Measurements from ENCODE around the gene APP.
A peak's percentile ranks its signal among the peaks of the same experiment; 100 is the strongest.

Gene APP

GRCh38 chr21:26170471-26171257 is at the start of gene APP:
Gene APP, minus strand, starts transcription at chr21:26170770. Its CDS starts 150 bp downstream, at chr21:26170620.
- DNase-seq (ENCODE audit: low spot score) (peak; percentile 94), FAIRE-seq (no peak)

GRCh38 chr21:26212220-26212619 is 41.6 kb upstream of the APP start:
- FAIRE-seq (no peak), DNase-seq (ENCODE audit: low spot score) (no peak)

DNA sequence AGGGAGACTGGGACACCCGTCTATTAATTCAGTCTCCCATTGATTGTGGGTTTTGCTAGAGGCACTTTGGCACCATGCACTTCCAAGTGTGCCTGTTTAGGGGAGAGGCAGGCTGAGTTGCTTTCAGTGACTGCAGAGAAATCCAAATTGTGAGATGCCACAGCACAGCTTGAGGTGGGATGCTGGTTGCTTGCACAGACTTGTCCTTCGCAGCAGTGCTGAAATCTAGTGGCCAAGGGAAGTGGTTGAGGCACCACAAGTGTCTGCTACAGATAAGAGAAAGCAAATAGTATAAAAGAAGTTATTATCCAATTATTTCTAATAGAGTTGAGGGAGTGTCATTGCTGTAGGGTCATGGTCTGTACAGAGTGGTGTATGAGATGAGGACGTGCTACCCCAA is 40.0 kb upstream of the APP start:
- DNase-seq (ENCODE audit: low spot score), result no peak
- no peak for FAIRE-seq

GRCh38 chr21:26207021-26207420 is 36.5 kb upstream of the APP start:
- no peak for DNase-seq (ENCODE audit: low spot score)
- no peak for FAIRE-seq

- DNase-seq (ENCODE audit: low spot score), result no peak
These were observed 28.9 kb upstream of the APP start for GRCh38 chr21:26199456-26199855.

DNA sequence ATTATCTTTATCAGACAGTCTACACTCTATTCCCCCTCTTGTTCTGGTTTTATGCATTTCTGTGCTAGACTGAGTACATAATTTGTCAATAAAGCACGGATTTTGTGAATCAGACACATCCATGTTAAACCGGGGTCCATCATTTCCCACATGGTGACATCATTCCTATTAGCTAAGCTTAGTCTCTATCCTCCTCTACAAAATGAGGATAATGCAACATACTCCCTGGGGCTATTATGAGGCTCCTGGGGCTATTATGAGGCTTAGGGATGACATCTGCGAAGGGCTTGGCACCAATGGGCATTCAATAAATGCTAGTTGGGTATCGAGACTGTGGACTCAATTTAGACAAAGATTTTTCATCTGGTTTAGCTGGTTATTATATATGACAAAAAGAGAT is 25.1 kb upstream of the APP start:
- FAIRE-seq (no peak), DNase-seq (ENCODE audit: low spot score) (no peak)

More at GRCh38 chr21:26199456-26199855, 28.9 kb upstream of the APP start:
- FAIRE-seq, result no peak

DNA sequence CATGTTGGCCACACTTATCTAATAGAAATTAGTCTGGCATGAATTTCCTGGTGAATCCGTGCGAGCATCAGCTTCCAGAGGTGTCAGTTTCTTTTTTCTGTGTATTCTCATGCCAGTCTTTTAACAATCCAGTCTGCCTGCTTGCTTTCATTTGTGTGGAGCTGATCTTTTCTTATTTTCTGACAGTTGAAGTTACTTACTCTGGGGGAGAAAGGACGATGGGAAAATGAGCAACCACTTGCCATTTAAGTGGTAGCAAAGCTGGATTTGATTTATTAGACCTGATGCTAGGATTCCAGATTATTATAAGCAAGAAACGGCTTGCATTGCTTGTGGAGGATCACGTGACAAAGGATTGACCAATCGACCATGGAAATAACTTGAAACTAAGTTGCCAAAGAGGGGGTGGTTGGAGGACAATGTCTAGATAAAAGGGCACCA is 24.3 kb upstream of the APP start:
- DNase-seq (ENCODE audit: low spot score) (no peak), FAIRE-seq (no peak)

DNA sequence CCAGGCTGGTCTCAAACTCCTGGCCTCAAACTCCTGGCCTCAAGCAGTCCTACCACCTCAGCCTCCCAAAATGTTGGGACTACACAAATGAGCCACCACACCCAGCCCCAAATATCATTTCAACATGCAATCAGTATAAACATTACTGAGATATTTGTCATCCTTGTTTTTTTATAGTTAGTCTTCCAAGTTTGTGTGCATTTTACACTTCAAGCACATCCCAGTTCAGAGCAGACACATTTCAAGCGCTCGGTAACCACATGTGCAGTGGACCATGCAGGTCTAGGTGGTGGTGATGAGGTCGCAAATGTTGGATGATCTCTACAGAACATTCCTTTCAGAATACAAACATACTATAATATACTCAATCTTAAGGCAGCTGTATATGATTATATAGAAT is 23.8 kb upstream of the APP start:
- DNase-seq (ENCODE audit: low spot score), result no peak
- FAIRE-seq, result no peak

DNA sequence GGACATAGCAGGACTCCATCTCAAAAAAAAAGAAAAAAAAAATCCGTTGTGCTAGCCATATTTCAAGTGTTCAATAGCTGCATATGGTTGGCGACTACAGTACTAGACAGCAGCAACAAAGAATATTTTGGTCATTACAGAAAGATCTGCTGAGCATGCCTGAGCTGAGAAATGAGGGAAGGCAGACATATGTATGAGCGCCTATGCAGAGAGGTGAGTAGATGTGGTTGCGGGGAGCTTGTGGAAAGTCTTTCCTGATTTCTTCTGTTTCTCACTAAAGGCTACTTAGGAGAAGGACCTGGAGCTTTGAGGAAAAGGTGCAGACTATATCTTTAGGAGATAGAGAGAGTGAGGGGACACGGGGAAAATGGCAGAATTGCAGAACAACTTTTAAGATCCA is 21.0 kb upstream of the APP start:
- DNase-seq (ENCODE audit: low spot score) (no peak), FAIRE-seq (no peak)

DNA sequence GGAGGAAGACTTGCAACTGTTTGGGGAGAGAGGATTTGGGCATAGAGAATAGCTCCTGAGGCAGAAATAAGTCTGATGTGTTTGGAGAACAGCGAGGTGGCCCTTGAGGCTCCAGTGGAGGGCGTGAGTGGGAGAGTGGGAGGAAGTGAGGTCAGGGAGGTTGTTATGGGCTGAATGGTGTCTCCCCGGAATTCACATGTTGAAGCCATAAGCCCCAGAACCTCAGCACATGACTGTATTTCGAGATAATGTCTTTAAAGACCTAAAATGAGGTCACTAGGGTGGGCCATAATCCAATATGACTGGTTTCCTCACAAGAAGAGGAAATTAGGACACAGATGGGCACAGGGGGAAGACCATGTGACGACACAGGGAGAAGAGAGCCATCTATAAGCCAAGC is 17.9 kb upstream of the APP start:
- DNase-seq (ENCODE audit: low spot score) (no peak), FAIRE-seq (no peak)

- DNase-seq (ENCODE audit: low spot score), result no peak
- FAIRE-seq, result no peak
These were observed 14.9 kb upstream of the APP start for GRCh38 chr21:26185446-26185845.

GRCh38 chr21:26185021-26185420 is 14.5 kb upstream of the APP start:
- FAIRE-seq (no peak), DNase-seq (ENCODE audit: low spot score) (no peak)

- FAIRE-seq (no peak), DNase-seq (ENCODE audit: low spot score) (no peak)
These were observed 8.9 kb upstream of the APP start for GRCh38 chr21:26179501-26179900.

DNA sequence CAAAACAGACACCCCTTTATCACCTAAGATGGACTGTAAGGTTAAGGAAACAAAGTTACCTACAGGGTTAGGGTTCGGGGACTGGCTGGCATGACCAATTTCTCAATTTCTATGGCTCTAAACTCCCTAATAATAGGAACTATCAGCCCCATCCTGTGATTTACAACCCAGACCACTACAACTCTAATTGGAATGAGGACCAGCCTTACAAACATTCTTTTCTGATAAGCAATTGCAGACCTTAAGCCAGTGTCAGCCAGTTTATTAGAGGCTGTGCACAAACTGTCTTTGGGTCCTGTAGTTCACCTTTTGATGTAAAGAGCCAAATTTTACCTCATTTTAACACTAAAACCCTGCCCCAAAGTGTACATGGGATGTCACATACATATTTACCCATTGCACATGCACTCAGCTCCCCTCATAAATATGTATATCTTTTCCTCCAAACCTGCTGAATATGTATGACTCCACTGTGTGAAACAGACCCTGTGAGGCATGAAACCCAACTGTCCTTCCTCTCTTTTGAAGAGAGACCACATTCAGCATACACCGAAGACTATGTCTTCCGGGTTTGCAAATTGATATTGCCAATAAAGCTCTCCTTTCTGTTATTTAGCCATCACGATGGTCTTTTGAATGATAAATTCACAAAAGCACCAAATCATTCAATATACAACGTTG is 7.3 kb upstream of the APP start:
- FAIRE-seq (no peak), DNase-seq (ENCODE audit: low spot score) (no peak)

DNA sequence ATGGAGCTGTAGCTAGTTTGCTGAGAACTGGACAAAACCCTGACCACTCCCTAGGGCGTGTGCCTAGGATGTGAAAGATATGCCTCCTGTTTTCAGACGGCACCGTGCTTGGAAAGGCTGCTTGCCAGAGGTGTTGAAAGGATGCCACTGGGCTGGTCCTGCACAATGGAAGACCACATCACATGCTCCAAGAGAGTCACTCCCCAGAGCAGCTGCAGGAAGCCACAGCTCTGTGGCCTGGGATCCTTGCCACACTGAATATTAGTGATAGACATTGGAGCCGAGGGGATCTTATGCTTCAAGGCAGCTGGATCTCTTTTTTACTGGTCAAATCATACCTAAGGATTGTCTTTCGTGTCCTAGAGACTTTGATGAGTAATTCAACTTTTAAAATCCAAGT is 6.6 kb upstream of the APP start:
- FAIRE-seq, result no peak

GRCh38 chr21:26171258-26172100 is 909 bp upstream of the APP start:
- FAIRE-seq (no peak), DNase-seq (ENCODE audit: low spot score) (no peak)

More for the DNA sequence above, 6.6 kb upstream of the APP start:
- no peak for DNase-seq (ENCODE audit: low spot score)

- DNase-seq (ENCODE audit: low spot score), result peak; percentile 61
- no peak for FAIRE-seq
These were observed 729 bp downstream of the APP start for GRCh38 chr21:26169611-26170470.

DNA sequence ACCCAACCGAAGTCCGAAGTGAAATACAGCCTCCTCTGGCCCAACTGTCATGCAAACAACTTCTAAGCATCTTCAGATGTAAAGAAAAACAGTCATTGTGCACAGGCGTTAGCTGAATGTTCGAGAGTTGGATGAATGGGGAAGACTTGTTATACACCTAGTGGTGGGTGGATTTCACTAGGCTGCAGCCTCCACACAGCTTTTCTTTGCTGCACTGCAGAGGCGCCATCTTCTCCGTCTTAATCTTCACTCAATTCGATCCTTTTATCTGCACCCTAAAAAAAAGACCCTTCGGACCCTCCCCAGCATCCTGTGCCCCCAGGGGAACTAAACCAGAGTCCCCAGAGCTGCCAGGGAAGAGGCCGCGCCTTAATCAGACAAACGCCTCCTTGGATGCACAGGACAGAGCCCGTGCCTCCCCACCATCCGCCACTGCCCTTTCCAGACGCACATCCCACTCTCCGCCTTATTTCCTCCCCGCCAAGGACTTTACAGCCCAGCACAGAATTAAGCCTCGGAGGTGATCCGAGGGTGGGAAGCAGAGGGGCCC is 1.4 kb downstream of the APP start:
- FAIRE-seq, result no peak
- DNase-seq (ENCODE audit: low spot score), result peak; percentile 70

- DNase-seq (ENCODE audit: low spot score), result no peak
- FAIRE-seq, result no peak
These were observed 2.2 kb downstream of the APP start for GRCh38 chr21:26168371-26168770.

DNA sequence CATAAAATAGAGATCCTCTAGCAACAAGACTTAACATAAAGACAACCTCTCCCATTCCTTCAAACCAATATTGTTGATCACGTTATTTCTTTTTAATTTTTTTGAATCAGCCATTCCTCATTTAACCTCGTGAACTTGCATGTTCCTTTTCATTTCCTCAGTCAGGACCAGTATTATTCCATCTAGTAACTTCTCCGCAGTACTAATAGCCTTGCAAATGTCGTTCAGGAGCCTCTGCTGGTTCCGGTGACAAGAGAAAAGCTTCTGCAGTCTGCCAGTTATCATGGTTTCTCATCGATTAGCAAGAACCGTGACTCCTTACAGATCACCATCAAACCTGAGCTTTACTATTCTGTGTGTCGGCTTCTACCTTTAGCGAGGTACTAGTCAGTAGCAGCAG is 3.0 kb downstream of the APP start:
- DNase-seq (ENCODE audit: low spot score) (no peak), FAIRE-seq (no peak)

GRCh38 chr21:26165331-26165730 is 5.2 kb downstream of the APP start:
- DNase-seq (ENCODE audit: low spot score) (no peak), FAIRE-seq (no peak)
